ENCODE data around the gene ATP11C. TPM values are rescaled to one million over a fixed set of nuclear protein-coding genes. Genes with fewer than 3 reads are reported as not detected.

Gene ATP11C
- total and polyA plus RNA-seq, 10 of the 15 experiments (the other 5 are each of a cell fraction or from before 2014, with no cell fraction given): 16.2 to 44.0 (median 24.8) TPM

DNA sequence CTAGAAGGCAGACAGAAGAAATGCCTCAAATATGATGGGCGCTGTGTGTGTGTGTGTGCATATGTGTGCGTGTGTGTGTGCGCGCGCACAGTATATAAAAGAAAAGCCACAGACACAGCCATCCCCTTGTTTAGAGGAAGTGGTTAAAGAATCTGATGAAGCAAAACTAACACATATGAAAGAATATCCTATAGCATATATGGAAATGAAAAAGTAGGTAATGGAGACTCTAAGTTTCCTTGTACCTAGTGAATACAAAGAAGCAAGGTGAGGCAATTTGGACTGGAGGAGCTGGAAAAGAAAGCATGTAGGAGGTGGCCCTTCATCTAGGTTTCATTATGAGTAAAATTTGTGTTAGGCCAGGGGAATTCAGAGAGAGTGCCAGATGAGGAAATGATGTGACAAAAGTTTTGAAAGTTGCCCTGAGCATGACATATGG lies 166.3 kb downstream of the ATP11C start (continued):
- TF ChIP-seq ZNF384 (IDR thresholded peaks at IDR 0.05; ENCODE audit: borderline replicate concordance, low read depth, low read length): no peak
- no peak for TF ChIP-seq POU2F2 (IDR thresholded peaks at IDR 0.05; ENCODE audit: borderline replicate concordance, low read depth, low read length)
- TF ChIP-seq, protein P1, sequence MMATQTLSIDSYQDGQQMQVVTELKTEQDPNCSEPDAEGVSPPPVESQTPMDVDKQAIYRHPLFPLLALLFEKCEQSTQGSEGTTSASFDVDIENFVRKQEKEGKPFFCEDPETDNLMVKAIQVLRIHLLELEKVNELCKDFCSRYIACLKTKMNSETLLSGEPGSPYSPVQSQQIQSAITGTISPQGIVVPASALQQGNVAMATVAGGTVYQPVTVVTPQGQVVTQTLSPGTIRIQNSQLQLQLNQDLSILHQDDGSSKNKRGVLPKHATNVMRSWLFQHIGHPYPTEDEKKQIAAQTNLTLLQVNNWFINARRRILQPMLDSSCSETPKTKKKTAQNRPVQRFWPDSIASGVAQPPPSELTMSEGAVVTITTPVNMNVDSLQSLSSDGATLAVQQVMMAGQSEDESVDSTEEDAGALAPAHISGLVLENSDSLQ (IDR thresholded peaks at IDR 0.05): no peak
- no peak for TF ChIP-seq NFXL1 (IDR thresholded peaks at IDR 0.05; ENCODE audit: borderline replicate concordance)
- TF ChIP-seq LARP7 (IDR thresholded peaks at IDR 0.05): no peak
- TF ChIP-seq TARDBP (IDR thresholded peaks at IDR 0.05; ENCODE audit: borderline replicate concordance): no peak
- TF ChIP-seq EZH2 (IDR thresholded peaks at IDR 0.05; ENCODE audit: borderline replicate concordance, control insufficient read depth, low read depth, low read length): no peak
- 0 out of 2 replicates have a peak, but pooled peaks have one; percentile 24 for TF ChIP-seq GABPA (IDR thresholded peaks at IDR 0.05; ENCODE audit: low read depth)
- TF ChIP-seq, protein P2, sequence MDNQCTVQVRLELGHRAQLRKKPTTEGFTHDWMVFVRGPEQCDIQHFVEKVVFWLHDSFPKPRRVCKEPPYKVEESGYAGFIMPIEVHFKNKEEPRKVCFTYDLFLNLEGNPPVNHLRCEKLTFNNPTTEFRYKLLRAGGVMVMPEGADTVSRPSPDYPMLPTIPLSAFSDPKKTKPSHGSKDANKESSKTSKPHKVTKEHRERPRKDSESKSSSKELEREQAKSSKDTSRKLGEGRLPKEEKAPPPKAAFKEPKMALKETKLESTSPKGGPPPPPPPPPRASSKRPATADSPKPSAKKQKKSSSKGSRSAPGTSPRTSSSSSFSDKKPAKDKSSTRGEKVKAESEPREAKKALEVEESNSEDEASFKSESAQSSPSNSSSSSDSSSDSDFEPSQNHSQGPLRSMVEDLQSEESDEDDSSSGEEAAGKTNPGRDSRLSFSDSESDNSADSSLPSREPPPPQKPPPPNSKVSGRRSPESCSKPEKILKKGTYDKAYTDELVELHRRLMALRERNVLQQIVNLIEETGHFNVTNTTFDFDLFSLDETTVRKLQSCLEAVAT (IDR thresholded peaks at IDR 0.05): no peak
- TF ChIP-seq, protein P3, sequence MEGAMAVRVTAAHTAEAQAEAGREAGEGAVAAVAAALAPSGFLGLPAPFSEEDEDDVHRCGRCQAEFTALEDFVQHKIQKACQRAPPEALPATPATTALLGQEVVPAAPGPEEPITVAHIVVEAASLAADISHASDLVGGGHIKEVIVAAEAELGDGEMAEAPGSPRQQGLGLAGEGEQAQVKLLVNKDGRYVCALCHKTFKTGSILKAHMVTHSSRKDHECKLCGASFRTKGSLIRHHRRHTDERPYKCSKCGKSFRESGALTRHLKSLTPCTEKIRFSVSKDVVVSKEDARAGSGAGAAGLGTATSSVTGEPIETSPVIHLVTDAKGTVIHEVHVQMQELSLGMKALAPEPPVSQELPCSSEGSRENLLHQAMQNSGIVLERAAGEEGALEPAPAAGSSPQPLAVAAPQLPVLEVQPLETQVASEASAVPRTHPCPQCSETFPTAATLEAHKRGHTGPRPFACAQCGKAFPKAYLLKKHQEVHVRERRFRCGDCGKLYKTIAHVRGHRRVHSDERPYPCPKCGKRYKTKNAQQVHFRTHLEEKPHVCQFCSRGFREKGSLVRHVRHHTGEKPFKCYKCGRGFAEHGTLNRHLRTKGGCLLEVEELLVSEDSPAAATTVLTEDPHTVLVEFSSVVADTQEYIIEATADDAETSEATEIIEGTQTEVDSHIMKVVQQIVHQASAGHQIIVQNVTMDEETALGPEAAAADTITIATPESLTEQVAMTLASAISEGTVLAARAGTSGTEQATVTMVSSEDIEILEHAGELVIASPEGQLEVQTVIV (IDR thresholded peaks at IDR 0.05; ENCODE audit: borderline replicate concordance, partially characterized antibody): no peak
- TF ChIP-seq SPI1 (IDR thresholded peaks at IDR 0.05; ENCODE audit: borderline replicate concordance, insufficient read depth, low read depth, low read length): peak; percentile 47; the same call in 1 of the 2 replicates
- TF ChIP-seq, protein P4, sequence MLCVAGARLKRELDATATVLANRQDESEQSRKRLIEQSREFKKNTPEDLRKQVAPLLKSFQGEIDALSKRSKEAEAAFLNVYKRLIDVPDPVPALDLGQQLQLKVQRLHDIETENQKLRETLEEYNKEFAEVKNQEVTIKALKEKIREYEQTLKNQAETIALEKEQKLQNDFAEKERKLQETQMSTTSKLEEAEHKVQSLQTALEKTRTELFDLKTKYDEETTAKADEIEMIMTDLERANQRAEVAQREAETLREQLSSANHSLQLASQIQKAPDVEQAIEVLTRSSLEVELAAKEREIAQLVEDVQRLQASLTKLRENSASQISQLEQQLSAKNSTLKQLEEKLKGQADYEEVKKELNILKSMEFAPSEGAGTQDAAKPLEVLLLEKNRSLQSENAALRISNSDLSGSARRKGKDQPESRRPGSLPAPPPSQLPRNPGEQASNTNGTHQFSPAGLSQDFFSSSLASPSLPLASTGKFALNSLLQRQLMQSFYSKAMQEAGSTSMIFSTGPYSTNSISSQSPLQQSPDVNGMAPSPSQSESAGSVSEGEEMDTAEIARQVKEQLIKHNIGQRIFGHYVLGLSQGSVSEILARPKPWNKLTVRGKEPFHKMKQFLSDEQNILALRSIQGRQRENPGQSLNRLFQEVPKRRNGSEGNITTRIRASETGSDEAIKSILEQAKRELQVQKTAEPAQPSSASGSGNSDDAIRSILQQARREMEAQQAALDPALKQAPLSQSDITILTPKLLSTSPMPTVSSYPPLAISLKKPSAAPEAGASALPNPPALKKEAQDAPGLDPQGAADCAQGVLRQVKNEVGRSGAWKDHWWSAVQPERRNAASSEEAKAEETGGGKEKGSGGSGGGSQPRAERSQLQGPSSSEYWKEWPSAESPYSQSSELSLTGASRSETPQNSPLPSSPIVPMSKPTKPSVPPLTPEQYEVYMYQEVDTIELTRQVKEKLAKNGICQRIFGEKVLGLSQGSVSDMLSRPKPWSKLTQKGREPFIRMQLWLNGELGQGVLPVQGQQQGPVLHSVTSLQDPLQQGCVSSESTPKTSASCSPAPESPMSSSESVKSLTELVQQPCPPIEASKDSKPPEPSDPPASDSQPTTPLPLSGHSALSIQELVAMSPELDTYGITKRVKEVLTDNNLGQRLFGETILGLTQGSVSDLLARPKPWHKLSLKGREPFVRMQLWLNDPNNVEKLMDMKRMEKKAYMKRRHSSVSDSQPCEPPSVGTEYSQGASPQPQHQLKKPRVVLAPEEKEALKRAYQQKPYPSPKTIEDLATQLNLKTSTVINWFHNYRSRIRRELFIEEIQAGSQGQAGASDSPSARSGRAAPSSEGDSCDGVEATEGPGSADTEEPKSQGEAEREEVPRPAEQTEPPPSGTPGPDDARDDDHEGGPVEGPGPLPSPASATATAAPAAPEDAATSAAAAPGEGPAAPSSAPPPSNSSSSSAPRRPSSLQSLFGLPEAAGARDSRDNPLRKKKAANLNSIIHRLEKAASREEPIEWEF (IDR thresholded peaks at IDR 0.05; ENCODE audit: insufficient replicate concordance, low read depth, low read length): no peak
- TF ChIP-seq ZNF207 (IDR thresholded peaks at IDR 0.05; ENCODE audit: borderline replicate concordance): no peak
- TF ChIP-seq BMI1 (IDR thresholded peaks at IDR 0.05; ENCODE audit: borderline replicate concordance): no peak
- no peak for TF ChIP-seq POLR2AphosphoS5 (IDR thresholded peaks at IDR 0.05; ENCODE audit: low read length)
- TF ChIP-seq TBL1XR1 (IDR thresholded peaks at IDR 0.05; ENCODE audit: low read depth, low read length): no peak
- TF ChIP-seq ZNF622 (IDR thresholded peaks at IDR 0.05): no peak
- TF ChIP-seq ETV6 (conservative IDR thresholded peaks at IDR 0.05 in 1 of 2, IDR thresholded peaks at IDR 0.05 in 1 of 2; ENCODE audit: borderline replicate concordance in 1 of 2, low read depth in 1 of 2): no peak
- no peak for TF ChIP-seq PAX8 (IDR thresholded peaks at IDR 0.05)
- 0 out of 2 replicates have a peak, but pooled peaks have one; percentile 32 for TF ChIP-seq MTA2 (IDR thresholded peaks at IDR 0.05; ENCODE audit: low read depth)
- TF ChIP-seq BCL11A (IDR thresholded peaks at IDR 0.05; ENCODE audit: low read depth, low read length): 0 out of 2 replicates have a peak, but pooled peaks have one; percentile 23
